Posterior cingulate gyrus (tissue), 11 donors: ENCODE data around the gene EYA2.

Experiments
- DNase-seq, 10 donors: peaks; one replicate each; pipeline versions ENCODE4 v3.0.0 to v3.0.0-alpha.2; 2020 to 2021; ENCODE audit warnings: mixed read lengths in 3 of 10
- intact Hi-C: fragments of 100-400 bp; cut with DNase I; formaldehyde crosslinking; loops from one replicate; pipeline ENCODE4 v1.15.1; 2023

EYA2 gene

DNA sequence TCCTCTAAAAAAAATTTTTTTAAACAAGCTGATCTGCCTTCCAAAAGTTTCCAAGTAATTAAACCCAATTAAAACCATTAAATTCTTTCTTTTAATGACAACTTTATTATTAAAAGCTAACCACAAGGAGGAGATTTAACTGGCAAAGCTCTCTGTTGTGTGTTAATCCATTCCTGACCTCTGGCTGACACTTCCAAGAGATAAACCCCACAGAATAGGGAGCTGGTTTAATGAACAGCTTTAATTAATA, 230.8 kb downstream of the EYA2 start:
- no peak for DNase-seq
- intact Hi-C loops, result no loop called here

DNA sequence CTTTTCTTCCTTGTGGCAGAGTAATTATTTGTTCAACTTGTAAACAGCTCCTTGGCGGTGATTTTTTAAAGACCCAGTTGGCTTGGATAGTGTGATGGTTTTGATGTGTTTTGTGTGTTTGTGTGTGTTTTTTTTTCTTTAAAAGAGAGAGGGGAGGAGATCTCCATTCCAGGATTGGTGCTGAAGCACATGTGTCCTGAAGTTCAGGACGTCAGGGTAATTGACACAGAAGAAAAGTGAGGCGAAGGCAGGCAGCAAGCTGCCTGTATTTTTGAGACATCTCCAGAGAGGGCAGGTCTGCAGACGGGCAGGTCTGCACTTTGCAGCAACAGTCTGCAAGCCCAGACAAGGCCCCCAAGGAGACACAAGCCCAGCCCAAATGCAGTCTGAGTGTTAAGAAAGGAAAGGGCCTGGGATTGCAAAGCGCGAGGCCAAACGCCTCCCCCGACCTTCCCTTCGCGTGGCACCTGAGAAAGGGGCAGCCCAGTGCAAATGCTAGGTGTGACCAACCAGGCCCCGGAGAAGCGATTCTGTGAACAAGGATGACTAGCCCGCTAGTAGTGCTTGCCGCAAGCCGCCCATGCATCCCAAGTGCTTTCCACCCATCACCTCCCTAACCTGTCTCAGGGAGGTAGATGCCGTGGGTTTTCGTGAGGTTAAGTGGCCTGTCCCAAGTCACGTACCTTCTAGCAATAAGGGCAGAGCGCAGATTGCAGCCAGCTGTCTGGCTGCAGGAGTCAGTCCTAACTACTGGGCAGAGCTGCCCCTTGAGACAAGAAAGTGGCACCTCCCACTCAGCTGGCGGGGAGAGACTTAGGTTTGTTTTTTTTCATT, 231.3 kb downstream of the EYA2 start:
- intact Hi-C loops, result no loop called here
- no peak for DNase-seq

DNA sequence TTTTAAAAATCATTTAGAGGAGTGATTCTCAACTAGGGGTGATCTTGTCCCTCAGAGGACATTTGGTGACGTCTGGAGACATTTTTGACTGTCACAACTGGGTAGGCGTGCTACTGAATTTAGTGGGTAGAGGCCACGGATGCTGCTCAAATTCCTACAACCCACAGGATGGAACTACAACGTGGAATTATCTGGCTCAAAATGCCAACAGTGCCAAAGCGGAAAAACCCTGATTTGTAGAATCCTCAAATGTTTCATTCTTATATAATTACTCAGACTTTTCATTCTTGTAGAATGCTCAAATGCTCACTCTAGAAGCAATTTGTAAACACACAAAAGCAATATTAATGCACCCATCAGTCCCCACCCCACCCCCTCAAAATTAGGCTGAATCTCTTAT, 232.1 kb downstream of the EYA2 start:
- intact Hi-C loops, result no loop called here
- no peak for DNase-seq

DNA sequence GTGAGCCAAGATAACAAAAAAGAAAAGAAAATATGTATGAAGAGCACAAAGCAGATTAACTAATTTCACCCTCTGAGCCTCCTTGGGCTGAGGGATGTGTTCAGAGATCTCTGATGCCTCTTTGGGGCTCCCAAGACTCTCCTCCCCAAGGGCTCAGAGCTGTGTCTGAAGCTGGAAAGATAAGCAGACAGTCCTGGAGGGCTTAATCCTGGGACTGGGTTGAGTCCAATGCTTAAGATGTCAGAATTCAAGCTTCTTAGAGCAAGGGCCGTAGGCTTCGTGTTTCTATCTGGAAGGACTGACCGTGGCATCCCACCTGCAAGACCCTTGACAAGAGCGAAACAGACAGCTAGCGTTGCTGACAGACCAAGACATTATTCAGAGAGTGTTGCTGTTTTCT, 232.9 kb downstream of the EYA2 start:
- intact Hi-C loops, result no loop called here
- DNase-seq, result no peak

DNA sequence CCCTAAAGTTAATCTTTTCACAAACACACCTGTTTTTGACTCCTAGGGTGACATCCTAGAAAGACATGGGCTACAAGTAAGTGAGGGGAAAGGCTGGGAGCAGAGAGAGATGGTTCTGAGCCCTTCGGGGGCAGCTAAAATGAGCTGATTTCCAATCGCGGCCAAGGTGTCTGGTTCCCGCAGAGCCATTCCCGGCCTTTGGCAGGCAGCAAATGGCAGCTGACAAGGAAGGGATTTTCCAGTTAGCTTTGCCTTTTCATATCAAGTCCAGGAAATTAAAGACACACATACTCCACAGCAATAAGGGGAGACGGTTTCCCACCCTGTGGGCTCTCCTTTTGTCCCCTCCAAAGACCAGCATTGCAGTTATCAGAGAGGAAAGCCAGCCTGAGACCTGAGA, 233.4 kb downstream of the EYA2 start:
- DNase-seq, result no peak
- intact Hi-C loops, result no loop called here

DNA sequence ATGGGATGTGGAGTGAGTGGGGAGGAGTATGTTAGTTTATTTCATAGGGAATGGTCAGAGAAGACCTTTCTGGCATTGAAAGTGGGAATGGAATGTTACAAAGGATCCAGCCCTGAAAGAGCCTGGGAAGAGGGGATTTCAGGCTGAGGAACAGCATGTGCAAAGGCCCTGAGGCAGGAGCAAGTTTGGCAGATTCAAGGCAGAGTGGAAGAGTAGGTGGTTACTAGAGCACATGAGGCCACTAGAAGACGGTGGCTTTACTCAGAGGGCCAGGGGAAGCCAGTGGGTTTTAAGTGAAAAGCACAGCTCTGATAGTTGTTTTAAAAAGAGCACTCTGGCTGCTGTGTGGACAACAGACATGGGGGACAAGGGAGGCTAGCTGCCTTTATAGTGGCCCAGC, 234.7 kb downstream of the EYA2 start:
- intact Hi-C loops, result no loop called here
- DNase-seq, result no peak

DNA sequence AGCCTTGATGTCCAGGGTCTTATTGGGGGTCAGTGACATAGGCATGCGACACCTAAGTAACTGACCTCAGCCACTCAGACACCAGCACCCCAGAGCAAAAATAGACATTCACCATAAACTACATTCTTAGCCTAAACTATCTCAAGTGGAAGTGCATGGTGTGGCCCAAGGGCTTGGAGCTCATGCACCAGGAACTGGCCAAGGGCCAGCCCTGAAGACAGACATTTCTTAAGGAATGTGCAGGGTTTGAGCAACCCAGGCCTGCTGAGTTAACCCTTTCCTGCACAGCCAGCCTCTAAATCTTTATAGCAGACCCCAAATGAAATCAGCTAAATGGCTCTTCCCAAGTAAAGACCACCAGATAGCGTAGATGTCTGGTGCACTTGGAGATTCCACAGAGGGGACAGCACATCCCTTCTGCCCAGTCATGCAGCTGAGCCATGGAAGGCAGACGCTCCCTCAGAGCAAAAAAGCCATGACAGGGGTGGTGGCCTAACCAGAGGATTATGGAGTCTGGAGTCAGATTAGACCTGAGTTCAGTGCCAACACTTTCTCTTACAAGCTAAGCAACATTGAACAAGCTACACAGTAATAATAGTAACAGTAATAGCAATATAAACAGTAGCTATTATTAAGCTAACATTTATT, 239.3 kb downstream of the EYA2 start:
- no peak for DNase-seq

DNA sequence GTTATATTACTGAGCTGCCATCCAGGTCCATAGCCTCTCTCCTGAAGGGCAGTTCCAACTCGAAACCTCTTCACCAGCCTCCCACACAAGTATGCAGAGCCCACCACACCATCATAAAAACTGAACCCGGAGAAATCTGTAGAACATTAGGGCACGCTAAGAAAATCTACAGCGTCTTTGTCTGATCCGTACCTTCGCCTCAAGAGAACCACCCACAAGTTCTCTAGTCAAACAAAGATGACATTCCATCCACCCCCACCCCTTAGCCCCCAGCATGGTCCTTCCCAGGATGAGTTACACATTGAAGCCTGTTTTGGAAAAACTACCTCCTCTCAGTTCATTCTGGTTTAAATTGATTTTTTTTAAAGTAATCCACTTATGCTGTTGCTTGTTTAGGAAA, 242.1 kb downstream of the EYA2 start:
- intact Hi-C loops, result no loop called here
- DNase-seq, result no peak

More for the DNA sequence above, 239.3 kb downstream of the EYA2 start:
- intact Hi-C loops, result no loop called here

DNA sequence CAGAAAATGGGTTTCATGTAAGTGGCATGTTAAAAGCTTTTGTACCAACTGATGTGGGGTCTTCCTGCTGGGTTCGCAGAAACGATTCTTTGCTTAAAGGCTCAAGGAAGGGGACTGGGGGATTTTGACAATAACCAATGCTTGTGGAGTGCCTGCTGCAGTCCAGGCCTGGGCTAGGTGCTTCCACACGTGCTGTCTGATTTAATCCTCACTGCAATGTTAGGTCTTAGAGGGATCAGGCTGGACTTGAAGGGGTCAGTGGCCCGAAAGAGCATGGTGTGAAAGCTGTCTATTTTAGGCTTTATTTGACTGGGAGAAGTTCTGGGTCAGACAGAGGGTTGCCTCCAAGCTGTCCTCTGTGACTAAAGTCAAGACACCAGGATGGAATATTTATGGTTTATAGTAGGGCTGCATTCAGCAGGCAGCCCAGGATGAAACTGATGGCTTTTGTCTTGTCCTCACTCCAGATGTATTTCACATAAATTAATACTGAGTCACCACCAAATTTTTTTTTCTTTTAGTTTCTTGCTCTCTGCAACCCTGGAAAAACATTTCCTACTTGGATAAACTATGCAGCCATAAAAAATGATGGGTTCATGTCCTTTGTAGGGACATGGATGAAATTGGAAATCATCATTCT, 242.7 kb downstream of the EYA2 start:
- intact Hi-C loops, result no loop called here

DNA sequence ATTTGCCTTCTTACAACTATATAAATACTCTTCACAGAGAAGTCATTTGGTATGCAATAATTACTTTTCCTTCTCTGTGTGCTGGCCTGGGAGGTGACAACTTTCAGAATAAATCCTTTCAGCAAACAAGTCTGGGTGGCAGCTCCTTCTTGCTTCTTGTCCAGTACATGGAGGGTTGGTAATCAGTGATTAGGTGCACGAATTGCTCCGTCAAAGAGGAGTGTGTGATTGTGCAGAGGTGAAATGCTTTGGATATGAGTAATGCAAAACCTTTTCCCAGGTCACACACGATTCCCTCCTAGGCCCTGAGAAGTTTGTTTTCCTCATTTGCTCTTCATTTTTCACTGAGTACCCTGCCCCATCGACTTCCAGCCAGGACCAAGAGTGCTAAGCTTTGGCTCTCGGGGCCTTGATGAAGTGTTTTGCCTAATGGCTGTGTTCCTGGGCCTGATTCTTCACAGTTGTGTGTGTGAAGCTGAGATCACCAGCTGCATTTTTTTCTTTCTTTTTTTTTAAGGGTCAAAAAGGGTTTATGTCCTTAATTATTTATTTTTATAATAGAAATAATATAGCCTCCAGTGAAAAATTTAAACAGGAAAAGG, 245.4 kb downstream of the EYA2 start:
- intact Hi-C loops, result no loop called here
- no peak for DNase-seq

More for the DNA sequence above, 242.7 kb downstream of the EYA2 start:
- no peak for DNase-seq

DNA sequence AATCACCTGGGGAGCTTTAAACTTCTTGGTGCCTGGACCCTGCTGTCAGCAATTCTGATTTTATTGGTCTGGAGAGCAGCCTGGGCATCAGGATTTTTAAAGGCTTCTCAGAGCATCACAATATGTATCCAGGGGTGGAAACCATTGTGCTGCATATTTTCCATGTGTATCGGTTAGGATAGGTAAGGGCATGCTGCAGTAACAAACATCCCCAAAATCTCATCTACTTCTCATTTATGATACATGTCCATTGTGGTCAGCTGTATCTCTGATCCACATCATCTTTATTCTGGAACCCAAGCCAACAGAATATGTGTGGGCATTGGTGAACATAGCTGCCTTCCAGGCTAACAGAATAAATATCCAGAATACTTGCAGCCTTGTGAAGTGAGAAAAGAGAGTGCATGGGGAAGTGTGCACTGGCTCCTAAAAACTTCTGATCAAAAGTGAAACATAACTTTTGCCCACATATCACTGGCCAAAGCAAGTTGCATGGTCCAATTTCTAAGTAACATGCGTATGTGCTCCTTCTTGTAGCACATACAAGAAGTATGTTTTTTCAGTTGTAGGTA, 246.8 kb downstream of the EYA2 start:
- intact Hi-C loops, result no loop called here
- DNase-seq, result no peak

DNA sequence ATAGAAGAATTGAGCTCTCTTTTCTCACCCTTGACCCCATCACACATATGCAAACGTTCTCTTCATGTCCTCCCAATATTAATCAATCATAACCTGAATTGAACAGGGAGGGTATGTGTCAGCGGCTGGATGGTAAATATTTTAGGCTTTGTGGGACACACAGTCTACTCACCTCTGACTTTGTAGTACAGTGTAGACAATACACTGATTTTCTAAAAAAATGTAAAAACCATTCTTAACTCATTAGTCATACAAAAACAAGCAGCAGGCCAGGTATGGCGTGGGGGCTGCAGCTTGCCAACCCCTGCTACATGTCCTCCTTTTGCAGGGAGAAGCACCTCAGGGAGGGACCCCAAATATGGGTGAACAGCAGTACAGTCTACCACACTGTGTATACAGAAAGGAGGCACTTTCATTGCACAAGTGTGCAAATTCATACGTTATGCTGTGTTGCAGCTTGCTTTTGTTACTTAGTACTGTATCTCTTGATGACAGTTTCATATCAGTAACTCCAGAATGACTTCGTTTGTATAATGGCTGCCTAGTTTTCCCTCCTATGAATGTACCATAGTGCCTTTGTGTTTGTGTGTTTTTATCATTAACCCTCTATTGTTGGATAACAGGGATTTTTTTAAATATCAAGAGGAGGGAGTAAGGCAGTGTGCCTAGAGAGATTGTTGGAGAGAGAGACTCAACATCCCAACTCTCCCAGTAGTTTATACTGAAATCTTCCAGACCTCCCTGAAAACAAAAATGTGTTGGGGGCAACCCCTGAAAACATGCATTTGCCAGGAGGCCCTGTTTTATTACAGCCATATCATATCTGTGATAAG, 247.5 kb downstream of the EYA2 start:
- intact Hi-C loops, result no loop called here
- DNase-seq, result no peak

DNA sequence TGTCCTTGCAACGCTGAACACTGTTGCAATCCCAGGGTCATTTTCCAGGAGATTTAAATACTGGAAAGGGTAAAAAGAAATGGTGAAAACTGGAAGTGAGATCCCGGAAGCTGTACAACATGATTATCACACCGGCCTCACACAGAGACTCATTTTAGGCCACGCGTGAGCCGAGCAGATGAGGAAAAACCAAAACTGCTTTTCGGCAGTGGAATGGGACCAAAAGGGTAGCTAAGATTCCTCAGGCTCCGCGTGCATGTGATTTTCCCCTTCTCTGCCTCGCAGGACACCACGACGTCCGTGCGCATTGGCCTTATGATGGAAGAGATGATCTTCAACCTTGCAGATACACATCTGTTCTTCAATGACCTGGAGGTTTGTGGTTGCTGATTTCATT, 248.1 kb downstream of the EYA2 start:
- no peak for DNase-seq
- intact Hi-C loops, result no loop called here

DNA sequence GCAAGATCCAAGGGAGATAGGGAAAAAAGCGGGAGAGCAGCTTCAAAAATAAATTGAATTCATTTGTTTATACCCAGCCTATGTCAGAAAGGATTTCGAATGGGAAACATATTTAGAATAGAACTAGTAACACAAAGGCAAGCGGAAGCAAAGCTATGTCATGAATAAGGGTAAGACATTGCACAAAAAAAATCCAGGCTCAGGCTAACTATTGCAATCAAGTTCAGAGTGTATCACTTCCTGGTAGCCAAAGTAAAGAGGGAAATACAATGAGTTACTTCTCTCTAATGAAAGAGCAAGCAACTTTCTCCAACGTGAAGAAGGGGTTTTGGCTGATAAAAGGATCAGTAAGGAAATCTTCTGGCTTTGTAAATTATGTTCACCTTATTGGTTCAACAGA, 249.0 kb downstream of the EYA2 start:
- no peak for DNase-seq
- intact Hi-C loops, result no loop called here

DNA sequence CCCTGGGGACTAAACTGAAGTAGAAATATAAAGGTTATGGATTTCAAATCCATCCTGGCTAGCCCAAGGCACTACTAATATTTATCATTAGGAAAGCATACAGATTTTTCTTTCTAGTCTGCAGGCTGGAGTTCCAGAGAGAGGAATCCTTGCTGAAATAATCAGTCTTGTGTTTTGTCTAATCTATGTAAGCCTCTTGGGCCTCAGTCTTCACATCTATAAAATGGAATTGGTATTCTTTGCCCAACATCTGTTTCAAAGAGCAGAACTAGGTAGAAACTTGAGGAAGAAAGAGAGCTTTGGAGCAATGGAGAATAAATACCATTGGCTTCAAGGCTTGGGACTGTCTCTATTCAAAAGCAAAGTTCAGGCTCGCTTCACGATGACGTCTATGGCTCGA, 249.8 kb downstream of the EYA2 start:
- intact Hi-C loops, result no loop called here
- DNase-seq, result no peak

DNA sequence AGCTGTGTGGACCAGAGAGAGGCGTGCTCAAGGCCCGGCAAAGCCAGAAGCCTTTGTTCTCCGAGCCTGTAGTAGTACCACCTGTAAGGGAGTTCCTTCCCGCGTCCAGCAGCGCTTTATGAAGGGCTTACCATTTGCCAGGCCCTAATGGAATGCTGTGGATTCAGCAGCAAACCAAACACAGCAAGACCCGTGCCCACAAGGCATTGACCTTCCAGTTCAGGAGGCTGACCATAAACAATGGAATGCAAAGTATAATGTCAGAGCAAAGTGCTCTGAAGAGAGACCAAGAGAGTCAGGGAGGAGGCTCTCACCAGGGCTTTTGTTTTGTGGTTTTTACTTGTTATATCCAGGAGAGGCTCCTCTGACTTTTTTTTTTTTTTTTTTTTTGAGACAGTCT, 252.0 kb downstream of the EYA2 start:
- DNase-seq, result no peak
- intact Hi-C loops, result no loop called here

DNA sequence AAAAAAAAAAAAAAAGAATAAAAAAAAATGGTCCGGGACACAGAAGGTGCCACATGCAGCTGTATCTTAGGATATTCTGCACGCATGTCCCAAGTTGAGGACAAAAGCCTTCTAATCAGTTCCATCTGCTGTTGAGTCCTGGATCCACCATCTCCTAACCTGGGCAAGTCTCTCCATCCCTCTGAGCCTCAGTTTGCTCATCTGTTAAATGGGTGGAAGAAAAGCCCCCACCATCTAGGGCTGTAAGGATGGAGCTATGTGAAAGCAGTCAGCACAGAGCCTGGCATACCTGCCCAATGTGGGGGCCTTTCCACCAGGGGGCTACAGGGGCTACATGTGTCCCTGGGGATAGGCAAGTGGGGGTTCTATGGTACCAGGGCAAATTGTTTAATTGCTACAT, 253.4 kb downstream of the EYA2 start:
- intact Hi-C loops, result no loop called here
- DNase-seq, result peak in 1 of 10 donors; percentile 20

DNA sequence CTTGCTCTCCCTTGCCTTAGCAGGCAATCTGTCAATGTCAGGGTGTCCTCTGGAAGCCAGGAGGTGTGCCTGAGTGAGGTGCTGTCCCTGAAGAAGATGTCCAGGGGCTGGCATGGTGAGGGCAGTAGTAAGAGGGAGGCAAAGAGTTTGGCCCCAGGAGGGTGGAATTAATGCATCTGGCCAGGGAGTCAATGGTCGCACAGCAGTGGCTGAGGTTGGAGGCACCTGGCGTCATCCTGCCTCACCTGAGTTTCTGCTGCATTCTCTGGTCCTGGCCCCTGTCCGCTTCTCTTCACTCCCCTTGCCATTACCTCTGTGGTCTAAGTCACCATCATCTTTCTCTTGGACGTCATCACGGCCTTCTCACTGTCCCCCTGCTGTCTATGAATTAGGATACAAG, 255.3 kb downstream of the EYA2 start:
- intact Hi-C loops, result loop anchor here (10.0 kb wide), 1 partner anchor 395 kb away; no protein-coding TSS in a partner anchor
- DNase-seq, result peak in 1 of 10 donors; percentile 16

DNA sequence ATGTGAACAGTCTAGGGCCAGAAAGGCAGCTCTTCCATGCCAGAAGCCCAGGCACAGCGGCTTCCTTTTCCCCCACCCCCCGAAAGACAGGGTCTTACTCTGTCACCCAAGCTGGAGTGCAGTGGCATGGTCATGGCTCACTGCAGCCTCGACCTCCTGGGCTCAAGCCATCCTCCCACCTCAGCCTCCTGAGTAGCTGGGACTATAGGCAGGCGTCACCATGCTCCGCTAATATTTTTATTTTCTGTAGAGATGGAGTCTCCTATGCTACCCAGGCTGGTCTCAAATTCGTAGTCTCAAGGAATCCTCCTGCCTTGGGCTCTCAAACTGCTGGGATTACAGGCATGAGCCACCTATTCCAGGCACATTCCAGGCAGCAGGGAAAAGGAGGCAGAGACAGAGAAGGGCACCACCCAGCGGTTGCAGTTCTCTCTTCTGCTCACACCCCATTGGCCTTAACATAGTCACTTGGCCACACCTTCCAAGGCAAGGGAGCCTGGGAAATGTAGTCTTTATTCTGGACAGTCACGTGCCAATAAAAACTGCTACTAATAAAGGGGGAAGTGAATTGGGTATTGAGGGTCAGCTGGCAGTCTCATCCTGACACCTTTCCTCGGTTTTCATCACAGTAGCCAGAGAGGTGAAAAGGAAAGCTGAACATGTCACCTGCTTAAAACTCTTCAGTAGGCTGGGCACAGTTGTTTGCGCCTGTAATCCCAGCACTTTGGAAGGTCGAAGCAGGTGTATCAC, 255.9 kb downstream of the EYA2 start:
- intact Hi-C loops, result loop anchor here (10.0 kb wide), 1 partner anchor 396 kb away; no protein-coding TSS in a partner anchor
- DNase-seq, result peak in 5 of 10 donors; percentile 11 to 86 (median 20)
